Right atrium auricular region (tissue), 2 donors: Measurements from ENCODE around the gene LRBA. TPM values are rescaled to one million over a fixed set of nuclear protein-coding genes. Genes with fewer than 3 reads are reported as not detected.

Source experiments
- DNase-seq: peaks from one replicate; pipeline ENCODE4 v3.0.0-alpha.2; 2019; ENCODE audit warnings: low spot score
- H3K27ac ChIP-seq, 2 donors: fragments of 200-600 bp; sonication (generic); 1 replicate in 1 of 2; 2 replicates in 1 of 2; pipeline ENCODE4 v1.5.1; 2016 to 2019
- H3K27me3 ChIP-seq, 2 donors: fragments of 200-600 bp; sonication (generic); one replicate each; pipeline versions ENCODE4 v1.5.1 to v1.6.0; 2017 to 2019
- H3K36me3 ChIP-seq: fragments of 200-600 bp; sonication (generic); one replicate; pipeline ENCODE4 v1.5.1; 2016
- H3K4me1 ChIP-seq, 2 donors: fragments of 200-600 bp; sonication (generic); one replicate each; pipeline versions ENCODE4 v1.5.1 to v1.6.0; 2017 to 2019
- H3K4me3 ChIP-seq, 2 donors: fragments of 200-600 bp; sonication (generic); 1 replicate in 1 of 2; 2 replicates in 1 of 2; pipeline ENCODE4 v1.5.1; 2017 to 2019; ENCODE audit warnings: mild to moderate bottlenecking in 1 of 2, moderate library complexity in 1 of 2
- H3K9me3 ChIP-seq, 2 donors: fragments of 200-600 bp; sonication (generic); one replicate each; pipeline ENCODE4 v1.5.1; 2019
- total RNA-seq, 2 donors: library from RNA; depleted of rRNA; stranded (reverse); fragments of >200 nt; gene quantifications; one replicate each; pipeline ENCODE4 v1.1.0, GENCODE V29; 2016
- TF ChIP-seq, protein P1 (sequence below), 2 donors: fragments of 200-600 bp; sonication (generic); IDR thresholded peaks; one replicate each; pipeline ENCODE4 v1.5.1; 2019; ENCODE audit warnings: antibody characterized with exemption in 2 of 2

LRBA gene
- total RNA-seq, 2 donors from 2014 or later: 20.8 to 37.7 TPM

DNA sequence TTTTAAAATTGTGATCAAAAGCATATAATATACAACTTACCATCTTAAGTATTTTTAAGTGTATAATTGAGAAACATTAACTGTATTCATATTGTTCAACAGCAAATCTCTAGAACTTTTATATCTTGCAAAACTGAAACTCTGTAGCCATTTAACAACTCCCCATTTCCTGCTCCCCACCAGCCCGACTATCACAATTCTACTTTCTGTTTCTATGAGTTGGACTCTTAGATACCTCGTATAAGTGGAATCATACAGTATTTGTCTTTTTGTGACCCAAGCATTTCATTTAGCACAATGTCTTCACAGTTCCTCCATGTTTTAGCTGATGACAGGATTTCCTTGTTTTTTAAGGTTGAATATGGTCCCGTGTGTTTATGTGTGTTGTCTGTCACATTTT is 106.0 kb downstream of the LRBA start:
- DNase-seq: no peak
- H3K9me3 ChIP-seq: peaks cover 0 to 12% of the 10 kb centered on the region in 2 donors
- no peaks in the 10 kb centered on the region for H3K4me1 ChIP-seq
- H3K4me3 ChIP-seq: no peak overlapping the region
- no peak overlapping the region for H3K27ac ChIP-seq
- TF ChIP-seq, protein P1, sequence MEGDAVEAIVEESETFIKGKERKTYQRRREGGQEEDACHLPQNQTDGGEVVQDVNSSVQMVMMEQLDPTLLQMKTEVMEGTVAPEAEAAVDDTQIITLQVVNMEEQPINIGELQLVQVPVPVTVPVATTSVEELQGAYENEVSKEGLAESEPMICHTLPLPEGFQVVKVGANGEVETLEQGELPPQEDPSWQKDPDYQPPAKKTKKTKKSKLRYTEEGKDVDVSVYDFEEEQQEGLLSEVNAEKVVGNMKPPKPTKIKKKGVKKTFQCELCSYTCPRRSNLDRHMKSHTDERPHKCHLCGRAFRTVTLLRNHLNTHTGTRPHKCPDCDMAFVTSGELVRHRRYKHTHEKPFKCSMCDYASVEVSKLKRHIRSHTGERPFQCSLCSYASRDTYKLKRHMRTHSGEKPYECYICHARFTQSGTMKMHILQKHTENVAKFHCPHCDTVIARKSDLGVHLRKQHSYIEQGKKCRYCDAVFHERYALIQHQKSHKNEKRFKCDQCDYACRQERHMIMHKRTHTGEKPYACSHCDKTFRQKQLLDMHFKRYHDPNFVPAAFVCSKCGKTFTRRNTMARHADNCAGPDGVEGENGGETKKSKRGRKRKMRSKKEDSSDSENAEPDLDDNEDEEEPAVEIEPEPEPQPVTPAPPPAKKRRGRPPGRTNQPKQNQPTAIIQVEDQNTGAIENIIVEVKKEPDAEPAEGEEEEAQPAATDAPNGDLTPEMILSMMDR (IDR thresholded peaks at IDR 0.05): no peak
- H3K27me3 ChIP-seq: no peaks in the 10 kb centered on the region
- H3K36me3 ChIP-seq: peaks cover 20% of the 10 kb centered on the region

DNA sequence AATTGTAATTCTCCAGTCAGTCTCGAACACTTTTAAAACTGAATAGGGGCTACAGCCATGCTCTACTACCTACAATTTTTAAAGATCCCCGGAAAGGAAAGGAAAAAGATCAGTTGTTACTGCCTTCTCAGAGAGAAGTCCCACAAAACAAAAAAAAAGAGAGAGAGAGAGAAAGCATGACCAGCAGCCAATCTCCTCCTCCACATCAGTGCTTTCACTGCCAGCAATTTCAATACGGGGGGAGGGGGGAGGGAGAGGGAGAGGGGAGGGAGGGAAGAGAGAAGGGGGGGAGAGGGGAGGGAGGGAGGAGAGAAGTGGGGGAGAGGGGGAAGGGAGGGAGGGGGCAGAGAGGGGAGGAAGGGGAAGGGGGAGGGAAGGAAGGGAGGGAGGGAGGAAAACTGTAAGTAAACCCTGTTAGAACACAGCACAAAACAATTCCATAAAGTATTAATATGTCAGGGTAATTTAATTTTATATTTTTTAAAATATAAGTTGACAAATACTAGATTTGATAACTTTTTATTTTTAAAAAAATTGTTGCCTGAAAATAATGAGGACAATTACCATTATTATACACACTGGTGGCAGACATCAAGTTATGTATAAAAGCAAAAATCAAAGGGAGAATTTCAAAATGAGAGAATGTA is 108.0 kb downstream of the LRBA start:
- DNase-seq: no peak
- TF ChIP-seq, protein P1 (IDR thresholded peaks at IDR 0.05): no peak
- Histone ChIP-seq H3K4me3 (no peak overlapping the region), H3K4me1 (no peaks in the 10 kb centered on the region), H3K9me3 (peaks cover 0 to 12% of the 10 kb centered on the region in 2 donors), H3K27me3 (no peaks in the 10 kb centered on the region), H3K27ac (no peak overlapping the region), H3K36me3 (peaks cover 10% of the 10 kb centered on the region)

DNA sequence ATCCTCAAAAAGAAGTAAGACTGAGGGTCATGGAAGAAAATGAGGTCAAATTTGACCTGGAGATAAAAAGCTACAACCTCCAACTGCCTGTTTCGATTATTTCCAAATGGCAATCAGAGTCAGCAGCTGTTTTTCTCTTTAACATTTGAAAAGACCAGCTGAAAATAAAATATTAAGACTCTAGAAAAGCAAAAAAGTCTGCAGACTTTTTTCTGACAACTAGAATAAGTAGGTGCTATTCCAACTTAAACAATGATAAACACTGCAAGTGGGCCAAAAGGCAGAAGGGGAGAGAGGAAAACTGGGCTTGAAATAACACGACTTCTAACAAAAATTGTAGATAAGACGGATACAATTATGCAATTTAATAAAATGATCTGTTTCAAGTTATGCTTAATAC is 110.4 kb downstream of the LRBA start:
- no peaks in the 10 kb centered on the region for H3K9me3 ChIP-seq
- TF ChIP-seq, protein P1 (IDR thresholded peaks at IDR 0.05): no peak
- no peak overlapping the region for H3K27ac ChIP-seq
- no peaks in the 10 kb centered on the region for H3K4me1 ChIP-seq
- H3K4me3 ChIP-seq: no peak overlapping the region
- no peaks in the 10 kb centered on the region for H3K27me3 ChIP-seq
- no peaks in the 10 kb centered on the region for H3K36me3 ChIP-seq
- DNase-seq: no peak

DNA sequence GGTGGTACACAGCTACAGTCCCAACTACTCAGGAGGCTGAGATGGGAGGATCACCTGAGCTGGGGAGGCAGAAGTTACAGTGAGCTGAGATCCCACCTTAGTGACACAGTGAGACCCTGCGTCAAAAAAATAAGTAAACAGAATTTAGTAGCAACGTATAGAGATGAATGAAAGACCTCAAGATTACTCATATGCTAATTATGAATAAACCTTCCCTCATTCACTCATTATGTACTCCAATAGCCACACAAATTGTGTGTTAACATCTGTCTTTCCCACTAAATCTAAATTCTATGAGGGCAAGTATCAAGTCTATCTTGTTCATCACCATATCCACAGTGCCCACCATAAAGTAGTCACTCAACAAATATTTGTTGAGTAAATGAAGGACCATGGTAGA is 111.5 kb downstream of the LRBA start:
- H3K4me1 ChIP-seq: no peaks in the 10 kb centered on the region
- no peak for DNase-seq
- no peaks in the 10 kb centered on the region for H3K36me3 ChIP-seq
- H3K27me3 ChIP-seq: no peaks in the 10 kb centered on the region
- TF ChIP-seq, protein P1 (IDR thresholded peaks at IDR 0.05): no peak
- no peak overlapping the region for H3K4me3 ChIP-seq
- H3K9me3 ChIP-seq: no peaks in the 10 kb centered on the region
- H3K27ac ChIP-seq: no peak overlapping the region

DNA sequence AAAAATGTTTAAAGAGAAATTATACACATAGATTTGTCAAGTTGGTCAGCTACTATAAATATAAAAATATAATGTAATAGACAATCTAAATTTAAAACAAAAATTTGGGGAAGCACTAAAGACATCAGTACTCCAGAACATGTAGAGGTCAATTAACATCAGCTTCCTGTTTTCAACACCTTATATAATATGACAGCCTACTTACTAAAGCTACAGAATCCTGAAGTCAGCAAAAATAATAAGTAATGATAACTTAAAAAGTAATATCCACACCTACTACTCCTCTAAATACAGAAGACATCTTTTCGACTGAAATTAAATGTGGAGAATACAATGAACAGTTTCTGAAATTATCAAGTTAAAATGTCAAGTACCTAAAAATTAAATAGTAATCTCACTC is 118.6 kb downstream of the LRBA start:
- DNase-seq: no peak
- Histone ChIP-seq H3K9me3 (no peaks in the 10 kb centered on the region), H3K27me3 (no peaks in the 10 kb centered on the region), H3K27ac (no peak overlapping the region), H3K4me1 (no peaks in the 10 kb centered on the region), H3K36me3 (no peaks in the 10 kb centered on the region), H3K4me3 (no peak overlapping the region)
- TF ChIP-seq, protein P1 (IDR thresholded peaks at IDR 0.05): no peak

DNA sequence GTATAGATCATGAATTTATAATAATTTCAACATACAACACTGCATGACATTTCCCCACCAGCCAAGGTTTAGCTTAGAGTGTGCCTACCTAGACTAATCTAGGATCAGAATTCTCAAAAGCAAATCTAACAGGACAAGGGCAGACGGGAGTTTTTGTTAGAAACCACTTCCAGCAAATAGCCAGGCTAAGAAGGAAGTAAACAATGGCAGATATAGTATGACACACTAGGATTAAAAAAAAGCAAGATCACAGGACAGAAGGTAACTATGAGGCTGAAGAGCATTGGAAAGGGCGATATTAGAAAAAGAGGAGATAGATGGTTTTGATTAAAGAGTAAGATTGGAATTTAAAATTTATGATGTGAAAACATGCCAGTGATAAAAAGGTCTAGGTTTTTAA is 124.8 kb downstream of the LRBA start:
- H3K4me3 ChIP-seq: no peak overlapping the region
- H3K36me3 ChIP-seq: no peaks in the 10 kb centered on the region
- TF ChIP-seq, protein P1 (IDR thresholded peaks at IDR 0.05): no peak
- H3K27me3 ChIP-seq: no peaks in the 10 kb centered on the region
- no peak overlapping the region for H3K27ac ChIP-seq
- no peaks in the 10 kb centered on the region for H3K9me3 ChIP-seq
- H3K4me1 ChIP-seq: no peaks in the 10 kb centered on the region
- DNase-seq: no peak
